GM19193 (cell line): ENCODE measurements around the gene TLE7.

Experiments
- POLR2A ChIP-seq: IDR thresholded peaks from 4 replicates; pipeline ENCODE4 v1.6.1; 2011; ENCODE audit not compliant: insufficient read depth, insufficient read length; ENCODE audit errors: extremely low read depth

The TLE7 gene

GRCh38 chr16:71460236-71460635, 18.4 kb upstream of the TLE7 start:
- no peak for TF ChIP-seq POLR2A

GRCh38 chr16:71459510-71459909, 17.7 kb upstream of the TLE7 start:
- TF ChIP-seq POLR2A = no peak

- no peak for TF ChIP-seq POLR2A
Measured at GRCh38 chr16:71456801-71457200, 14.9 kb upstream of the TLE7 start.

- TF ChIP-seq POLR2A = no peak
Measured at GRCh38 chr16:71453036-71453435, 11.2 kb upstream of the TLE7 start.

- no peak for TF ChIP-seq POLR2A
Measured at GRCh38 chr16:71449020-71449419, 7.2 kb upstream of the TLE7 start.

GRCh38 chr16:71448274-71448866, 6.5 kb upstream of the TLE7 start:
- no peak for TF ChIP-seq POLR2A

GRCh38 chr16:71443714-71444113, 1.9 kb upstream of the TLE7 start:
- no peak for TF ChIP-seq POLR2A

GRCh38 chr16:71441348-71442050, 355 bp downstream of the TLE7 start:
- no peak for TF ChIP-seq POLR2A

- TF ChIP-seq POLR2A = no peak
Measured at GRCh38 chr16:71440669-71441347, 1.0 kb downstream of the TLE7 start.

GRCh38 chr16:71439523-71439922, 2.3 kb downstream of the TLE7 start:
- no peak for TF ChIP-seq POLR2A

- no peak for TF ChIP-seq POLR2A
Measured at GRCh38 chr16:71436473-71436872, 5.4 kb downstream of the TLE7 start.

GRCh38 chr16:71432906-71433305, 8.9 kb downstream of the TLE7 start:
- no peak for TF ChIP-seq POLR2A

- TF ChIP-seq POLR2A = no peak
Measured at GRCh38 chr16:71431991-71432390, 9.9 kb downstream of the TLE7 start.

- no peak for TF ChIP-seq POLR2A
Measured at GRCh38 chr16:71431176-71431575, 10.7 kb downstream of the TLE7 start.

GRCh38 chr16:71430744-71431143, 11.1 kb downstream of the TLE7 start:
- TF ChIP-seq POLR2A = no peak

GRCh38 chr16:71429581-71429980, 12.3 kb downstream of the TLE7 start:
- no peak for TF ChIP-seq POLR2A
